HEK293 (cell line): Measurements from ENCODE around the gene REST.

Source experiments
- CTCF ChIP-seq: fragments of 450-650 bp; formaldehyde crosslinking; IDR thresholded peaks from 2 replicates; pipeline ENCODE4 v1.5.1; 2016; ENCODE audit warnings: missing biosample characterization, missing genetic modification characterization
- KLF16 ChIP-seq: fragments of 450-650 bp; formaldehyde crosslinking; IDR thresholded peaks from 2 replicates; pipeline ENCODE4 v1.5.1; 2017; ENCODE audit warnings: missing biosample characterization, missing genetic modification characterization
- PATZ1 ChIP-seq: fragments of 450-650 bp; formaldehyde crosslinking; IDR thresholded peaks from 2 replicates; pipeline ENCODE4 v1.5.1; 2016; ENCODE audit warnings: missing biosample characterization, missing genetic modification characterization
- ZBTB49 ChIP-seq: fragments of 450-650 bp; formaldehyde crosslinking; IDR thresholded peaks from 2 replicates; pipeline ENCODE4 v1.5.1; 2016; ENCODE audit warnings: missing biosample characterization, missing genetic modification characterization, low read depth
- ZIC2 ChIP-seq: fragments of 450-650 bp; formaldehyde crosslinking; IDR thresholded peaks from 2 replicates; pipeline ENCODE4 v1.5.1; 2016; ENCODE audit warnings: missing biosample characterization, missing genetic modification characterization
- ZNF274 ChIP-seq, 2 experiments: fragments of 200-500 bp in 1 of 2; fragments of 450-650 bp in 1 of 2; sonication (Bioruptor generic) in 1 of 2; formaldehyde crosslinking in 1 of 2; IDR thresholded peaks; 2 replicates each; pipeline versions ENCODE4 v1.5.1 to v1.6.1; 2014 to 2016; ENCODE audit warnings: borderline replicate concordance in 1 of 2, inconsistent platforms in 1 of 2, low read length in 1 of 2, missing biosample characterization in 1 of 2, missing genetic modification characterization in 1 of 2
- ZNF280C ChIP-seq: fragments of 450-650 bp; formaldehyde crosslinking; IDR thresholded peaks from 2 replicates; pipeline ENCODE4 v1.5.1; 2016; ENCODE audit warnings: missing biosample characterization, missing genetic modification characterization

GRCh38 chr4:56986952-56987351 is 79.3 kb downstream of the REST start:
- TF ChIP-seq ZIC2 (tag by site-specific recombination) = no peak
- TF ChIP-seq KLF16 (tag by site-specific recombination) = no peak
- TF ChIP-seq PATZ1 (tag by site-specific recombination) = no peak
- no peak for TF ChIP-seq ZNF280C
- no peak for TF ChIP-seq CTCF
- no peak for TF ChIP-seq ZBTB49 (tag by site-specific recombination)
- TF ChIP-seq ZNF274 (IDR thresholded peaks at IDR 0.05; ENCODE audit: low read length) = no peak
- no peak for TF ChIP-seq ZNF274 (tag by site-specific recombination; IDR thresholded peaks at IDR 0.05; ENCODE audit: borderline replicate concordance)
